GM21786 (cell line): ENCODE data around the gene CEP192.
"Not testable (repeated sequence)": the region's sequence is repeated elsewhere in the genome, so short reads cannot be mapped to it uniquely, and the experiment has no call there.

Experiments used
- ATAC-seq: cut with Tn5 transposase; IDR thresholded peaks from one replicate; pipeline ENCODE4 v1.9.1; 2021; ENCODE audit not compliant: unreplicated experiment

The CEP192 gene

GRCh38 chr18:12990967-12991820, at the start of gene CEP192:
Gene CEP192, plus strand, starts transcription at chr18:12991362. Its CDS starts 8,063 bp downstream, at chr18:12999425.
- peak; percentile 78 for ATAC-seq

- ATAC-seq, result no peak
These were observed 47.9 kb upstream of the CEP192 start for GRCh38 chr18:12943215-12943614.

- ATAC-seq, result no peak
These were observed 46.5 kb upstream of the CEP192 start for GRCh38 chr18:12944709-12945108.

- no peak for ATAC-seq
These were observed 44.4 kb upstream of the CEP192 start for GRCh38 chr18:12946549-12947284.

GRCh38 chr18:12947285-12948049, 43.7 kb upstream of the CEP192 start, which contains the start of gene SEH1L:
Gene SEH1L, plus strand, starts transcription at chr18:12948011. Its CDS starts 111 bp downstream, at chr18:12948122.
- ATAC-seq, result peak; percentile 72

- peak; percentile 64 for ATAC-seq
These were observed 42.9 kb upstream of the CEP192 start for GRCh38 chr18:12948050-12948804.

GRCh38 chr18:12958478-12958877, 32.7 kb upstream of the CEP192 start:
- ATAC-seq, result no peak

- no peak for ATAC-seq
These were observed 30.8 kb upstream of the CEP192 start for GRCh38 chr18:12960395-12960794.

GRCh38 chr18:12960853-12961397, 30.2 kb upstream of the CEP192 start:
- ATAC-seq, result no peak

GRCh38 chr18:12963069-12963468, 28.1 kb upstream of the CEP192 start:
- ATAC-seq, result no peak

GRCh38 chr18:12968115-12968514, 23.0 kb upstream of the CEP192 start:
- no peak for ATAC-seq

GRCh38 chr18:12968619-12969018, 22.5 kb upstream of the CEP192 start:
- ATAC-seq, result no peak

- no peak for ATAC-seq
These were observed 17.5 kb upstream of the CEP192 start for GRCh38 chr18:12973562-12974213.

GRCh38 chr18:12975488-12975887, 15.7 kb upstream of the CEP192 start:
- ATAC-seq, result no peak

GRCh38 chr18:12976305-12976704, 14.9 kb upstream of the CEP192 start:
- ATAC-seq, result no peak

GRCh38 chr18:12980065-12980464, 11.1 kb upstream of the CEP192 start:
- ATAC-seq, result not testable (repeated sequence)

- no peak for ATAC-seq
These were observed 1.6 kb upstream of the CEP192 start for GRCh38 chr18:12989397-12990122.

- no peak for ATAC-seq
These were observed 1.1 kb upstream of the CEP192 start for GRCh38 chr18:12990123-12990475.

GRCh38 chr18:12990641-12990966, 558 bp upstream of the CEP192 start:
- peak; percentile 1 for ATAC-seq
